OCI-LY7 (cell line): ENCODE results near the gene COMMD10. TPM values are rescaled to one million over a fixed set of nuclear protein-coding genes. Genes with fewer than 3 reads are reported as not detected.

ENCODE experiments used
- BruUV-seq: library from RNA; stranded (reverse); fragments of 400-500 nt; replicated peaks from 2 replicates; lab custom pipeline; 2021; lab: Mats Ljungman, UMichigan
- CTCF ChIA-PET: fragments of 300-600 bp; sonication (Branson Sonifier 250); formaldehyde crosslinking; loops from one replicate; lab custom pipeline; 2022; ENCODE audit warnings: antibody characterized with exemption; ENCODE audit not compliant: unreplicated experiment; lab: Charles Lee
- POLR2A ChIA-PET: fragments of 300-600 bp; sonication (Branson Sonifier 250); formaldehyde crosslinking; loops from one replicate; lab custom pipeline; 2022; ENCODE audit warnings: antibody characterized with exemption; lab: Charles Lee
- DNase-seq: peaks from one replicate; pipeline ENCODE4 v3.0.0-alpha.2; 2015; ENCODE audit warnings: low spot score
- H2AFZ ChIP-seq: fragments of 200-600 bp; sonication (generic), shearing (Covaris generic); 2 replicates; pipeline ENCODE4 v1.6.1; 2014; ENCODE audit warnings: mild to moderate bottlenecking, antibody characterized with exemption, low read length, moderate library complexity
- H3K27ac ChIP-seq: fragments of 200-600 bp; sonication (generic); 2 replicates; pipeline ENCODE4 v1.5.1; 2014; ENCODE audit warnings: mixed run types, low read depth, mild to moderate bottlenecking, moderate library complexity, low read length, inconsistent platforms; ENCODE audit not compliant: poor library complexity, severe bottlenecking
- H3K36me3 ChIP-seq: fragments of 200-600 bp; sonication (generic); 2 replicates; pipeline ENCODE4 v1.6.1; 2014; ENCODE audit warnings: mild to moderate bottlenecking, antibody characterized with exemption, low read length, moderate library complexity, mixed read lengths; ENCODE audit not compliant: insufficient read depth
- H3K4me1 ChIP-seq: fragments of 200-600 bp; sonication (generic); 2 replicates; pipeline ENCODE4 v1.5.1; 2014; ENCODE audit warnings: mild to moderate bottlenecking, low read length; ENCODE audit not compliant: insufficient read depth, poor library complexity, severe bottlenecking
- H3K4me2 ChIP-seq: fragments of 200-600 bp; sonication (generic); 2 replicates; pipeline ENCODE4 v1.6.1; 2014; ENCODE audit warnings: mild to moderate bottlenecking, low read length
- H3K4me3 ChIP-seq: fragments of 200-600 bp; sonication (generic); 2 replicates; pipeline ENCODE4 v1.5.1; 2014; ENCODE audit warnings: mild to moderate bottlenecking, low read depth, low read length; ENCODE audit not compliant: poor library complexity, severe bottlenecking
- H3K79me2 ChIP-seq: fragments of 200-600 bp; sonication (generic); 2 replicates; pipeline ENCODE4 v1.6.1; 2016; ENCODE audit warnings: low read depth, mild to moderate bottlenecking, low read length, moderate library complexity, mixed read lengths; ENCODE audit not compliant: insufficient read depth
- H3K9me2 ChIP-seq: fragments of 200-600 bp; sonication (generic); 2 replicates; pipeline ENCODE4 v1.6.1; 2016; ENCODE audit warnings: mild to moderate bottlenecking, low read length, mixed read lengths; ENCODE audit not compliant: insufficient read depth
- H3K9me3 ChIP-seq: fragments of 200-600 bp; sonication (generic); 2 replicates; pipeline ENCODE4 v1.6.1; 2014; ENCODE audit warnings: mild to moderate bottlenecking, mixed run types, low read length, mixed read lengths
- H4K20me1 ChIP-seq: fragments of 200-600 bp; sonication (generic); 2 replicates; pipeline ENCODE4 v1.6.1; 2014; ENCODE audit warnings: mild to moderate bottlenecking, antibody characterized with exemption, low read length, moderate library complexity, mixed read lengths; ENCODE audit not compliant: insufficient read depth
- EZH2phosphoT487 ChIP-seq: fragments of 200-600 bp; sonication (generic); IDR thresholded peaks from 2 replicates; pipeline ENCODE4 v1.6.1; 2018; ENCODE audit warnings: low read depth, borderline replicate concordance, mild to moderate bottlenecking, mixed run types, antibody characterized with exemption, low read length, moderate library complexity, mixed read lengths
- intact Hi-C: fragments of 100-400 bp; cut with micrococcal nuclease; formaldehyde crosslinking; loops from one replicate; pipeline ENCODE4 v1.10.0; 2022; ENCODE audit not compliant: unreplicated experiment
- total RNA-seq, 2 experiments: library from RNA; depleted of rRNA in 1 of 2; stranded (reverse); fragments of >200 nt in 1 of 2; shearing (Covaris generic) in 1 of 2; gene quantifications; 2 replicates each; pipeline ENCODE4 v1.2.3, GENCODE V29; 2014 to 2022
- TF ChIP-seq, protein P1 (sequence below): fragments of 200-600 bp; sonication (generic); conservative IDR thresholded peaks from 2 replicates; pipeline ENCODE4 v1.5.1; 2014; ENCODE audit warnings: mild to moderate bottlenecking, antibody characterized with exemption, low read length, moderate library complexity, mixed read lengths

Gene COMMD10
- total RNA-seq, 2 experiments from 2014 or later = 15.0 to 15.7 TPM

DNA sequence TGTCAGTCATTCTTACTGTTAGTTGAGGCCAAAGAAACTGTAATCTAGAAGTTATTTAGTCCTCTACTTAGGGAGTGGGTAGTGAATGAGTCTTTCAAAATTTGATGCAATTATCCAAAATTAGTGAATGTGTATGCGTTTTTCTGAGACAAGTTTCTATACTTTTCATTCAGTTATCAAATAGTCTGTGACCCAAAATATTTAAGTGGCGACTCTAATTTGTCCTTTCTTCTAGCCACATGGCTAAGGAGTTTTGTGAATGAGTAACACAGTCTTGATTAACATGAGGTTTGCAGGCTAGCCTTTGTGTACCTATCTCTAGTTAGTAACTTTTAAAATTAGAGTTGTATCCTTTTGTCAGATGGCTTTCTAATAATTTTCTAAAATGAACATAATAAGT is 45.6 kb downstream of the COMMD10 start:
- no peak for TF ChIP-seq EZH2phosphoT487
- TF ChIP-seq, protein P1, sequence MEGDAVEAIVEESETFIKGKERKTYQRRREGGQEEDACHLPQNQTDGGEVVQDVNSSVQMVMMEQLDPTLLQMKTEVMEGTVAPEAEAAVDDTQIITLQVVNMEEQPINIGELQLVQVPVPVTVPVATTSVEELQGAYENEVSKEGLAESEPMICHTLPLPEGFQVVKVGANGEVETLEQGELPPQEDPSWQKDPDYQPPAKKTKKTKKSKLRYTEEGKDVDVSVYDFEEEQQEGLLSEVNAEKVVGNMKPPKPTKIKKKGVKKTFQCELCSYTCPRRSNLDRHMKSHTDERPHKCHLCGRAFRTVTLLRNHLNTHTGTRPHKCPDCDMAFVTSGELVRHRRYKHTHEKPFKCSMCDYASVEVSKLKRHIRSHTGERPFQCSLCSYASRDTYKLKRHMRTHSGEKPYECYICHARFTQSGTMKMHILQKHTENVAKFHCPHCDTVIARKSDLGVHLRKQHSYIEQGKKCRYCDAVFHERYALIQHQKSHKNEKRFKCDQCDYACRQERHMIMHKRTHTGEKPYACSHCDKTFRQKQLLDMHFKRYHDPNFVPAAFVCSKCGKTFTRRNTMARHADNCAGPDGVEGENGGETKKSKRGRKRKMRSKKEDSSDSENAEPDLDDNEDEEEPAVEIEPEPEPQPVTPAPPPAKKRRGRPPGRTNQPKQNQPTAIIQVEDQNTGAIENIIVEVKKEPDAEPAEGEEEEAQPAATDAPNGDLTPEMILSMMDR = no peak
- intact Hi-C loops = no loop called here
- Histone ChIP-seq H2AFZ (no peak overlapping the region), H3K4me2 (no peak overlapping the region), H3K36me3 (no peaks in the 10 kb centered on the region), H3K79me2 (no peaks in the 10 kb centered on the region), H3K4me1 (no peaks in the 10 kb centered on the region), H4K20me1 (no peaks in the 10 kb centered on the region), H3K4me3 (no peak overlapping the region), H3K27ac (no peak overlapping the region), H3K9me3 (no peaks in the 10 kb centered on the region), H3K9me2 (no peaks in the 10 kb centered on the region)
- ChIA-PET POLR2A (no interaction called here), CTCF (no interaction called here)
- BruUV-seq = no TSS peak
- no peak for DNase-seq

DNA sequence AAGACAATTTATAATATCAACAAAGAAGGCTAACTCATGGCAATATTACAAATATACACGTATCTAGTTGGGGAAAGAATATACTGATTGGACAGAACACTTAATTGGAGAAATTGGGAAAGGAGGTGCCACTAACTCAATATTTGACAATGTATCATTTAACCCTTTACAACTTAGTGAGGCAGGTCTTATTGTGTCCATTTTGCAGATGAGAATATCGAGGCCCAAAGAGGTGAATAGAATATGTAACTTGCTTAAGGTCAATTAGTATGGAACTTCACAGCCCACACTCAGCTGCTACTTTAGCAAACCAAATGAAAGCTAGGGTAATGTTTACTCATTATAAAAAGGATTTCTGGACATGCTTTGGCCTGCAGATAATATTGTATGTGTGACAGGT is 46.2 kb downstream of the COMMD10 start:
- Histone ChIP-seq H2AFZ (no peak overlapping the region), H3K4me2 (no peak overlapping the region), H3K79me2 (no peaks in the 10 kb centered on the region), H3K27ac (no peak overlapping the region), H3K4me3 (no peak overlapping the region), H4K20me1 (no peaks in the 10 kb centered on the region), H3K9me2 (no peaks in the 10 kb centered on the region), H3K9me3 (no peaks in the 10 kb centered on the region), H3K4me1 (no peaks in the 10 kb centered on the region), H3K36me3 (no peaks in the 10 kb centered on the region)
- no TSS peak for BruUV-seq
- intact Hi-C loops = no loop called here
- no peak for TF ChIP-seq EZH2phosphoT487
- TF ChIP-seq, protein P1 = no peak
- POLR2A ChIA-PET = no interaction called here
- no peak for DNase-seq
- CTCF ChIA-PET = no interaction called here

DNA sequence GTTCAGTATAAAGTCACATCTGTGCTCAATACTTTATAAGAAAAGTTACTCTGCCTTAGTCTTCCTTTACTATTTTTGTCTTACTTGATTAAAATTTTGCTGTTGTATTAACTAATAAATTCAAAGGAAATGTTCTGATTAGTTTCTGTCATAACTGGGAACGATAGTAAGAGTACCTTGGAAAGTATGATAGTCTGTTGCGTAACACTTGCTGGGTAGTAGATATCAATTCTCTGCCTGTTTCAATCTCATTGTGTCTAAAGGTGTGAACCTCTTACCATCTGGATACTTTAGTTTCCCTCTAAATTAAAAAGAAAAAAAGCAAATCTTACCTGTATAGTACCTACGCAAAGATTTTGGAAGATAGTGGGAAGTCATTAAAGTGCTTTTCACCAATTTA is 48.5 kb downstream of the COMMD10 start:
- POLR2A ChIA-PET = no interaction called here
- no peak overlapping the region for H3K4me3 ChIP-seq
- TF ChIP-seq, protein P1 = no peak
- no peak for TF ChIP-seq EZH2phosphoT487
- H3K9me2 ChIP-seq = no peaks in the 10 kb centered on the region
- no peaks in the 10 kb centered on the region for H3K9me3 ChIP-seq
- CTCF ChIA-PET = no interaction called here
- intact Hi-C loops = no loop called here
- H3K27ac ChIP-seq = no peak overlapping the region
- no peak overlapping the region for H3K4me2 ChIP-seq
- no peaks in the 10 kb centered on the region for H3K36me3 ChIP-seq
- H4K20me1 ChIP-seq = no peaks in the 10 kb centered on the region
- no peak overlapping the region for H2AFZ ChIP-seq
- H3K79me2 ChIP-seq = no peaks in the 10 kb centered on the region
- no TSS peak for BruUV-seq
- no peak for DNase-seq
- H3K4me1 ChIP-seq = no peaks in the 10 kb centered on the region
